Measurements from ENCODE around the gene CYTH4.
"Not testable (repeated sequence)": the region's sequence is repeated elsewhere in the genome, so short reads cannot be mapped to it uniquely, and the experiment has no call there.

Gene CYTH4, protein sequence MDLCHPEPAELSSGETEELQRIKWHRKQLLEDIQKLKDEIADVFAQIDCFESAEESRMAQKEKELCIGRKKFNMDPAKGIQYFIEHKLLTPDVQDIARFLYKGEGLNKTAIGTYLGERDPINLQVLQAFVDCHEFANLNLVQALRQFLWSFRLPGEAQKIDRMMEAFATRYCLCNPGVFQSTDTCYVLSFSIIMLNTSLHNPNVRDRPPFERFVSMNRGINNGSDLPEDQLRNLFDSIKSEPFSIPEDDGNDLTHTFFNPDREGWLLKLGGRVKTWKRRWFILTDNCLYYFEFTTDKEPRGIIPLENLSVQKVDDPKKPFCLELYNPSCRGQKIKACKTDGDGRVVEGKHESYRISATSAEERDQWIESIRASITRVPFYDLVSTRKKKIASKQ

GRCh38 chr22:37282385-37282677 lies at the start of gene CYTH4:
Gene CYTH4 (plus strand): TSS chr22:37282508. CDS start chr22:37282570, 62 bp downstream.
- DNase-seq: no peak

DNA sequence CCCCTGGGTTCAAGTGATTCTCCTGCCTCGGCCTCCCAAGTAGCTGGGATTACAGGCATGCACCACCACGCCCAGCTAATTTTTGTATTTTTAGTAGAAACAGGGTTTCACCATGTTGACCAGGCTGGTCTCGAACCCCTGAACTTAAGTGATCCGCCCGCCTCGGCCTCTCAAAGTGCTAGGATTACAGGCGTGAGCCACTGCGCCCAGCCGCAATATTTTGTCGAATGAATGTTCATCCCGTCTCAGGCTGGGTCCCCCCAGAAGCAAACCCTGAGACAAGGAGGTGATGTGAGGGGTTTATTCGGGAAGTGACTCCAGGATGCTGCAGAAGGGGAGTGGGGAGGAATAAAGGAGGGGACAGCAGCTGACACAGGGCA lies 48.9 kb upstream of the CYTH4 start:
- DNase-seq: not testable (repeated sequence)

DNA sequence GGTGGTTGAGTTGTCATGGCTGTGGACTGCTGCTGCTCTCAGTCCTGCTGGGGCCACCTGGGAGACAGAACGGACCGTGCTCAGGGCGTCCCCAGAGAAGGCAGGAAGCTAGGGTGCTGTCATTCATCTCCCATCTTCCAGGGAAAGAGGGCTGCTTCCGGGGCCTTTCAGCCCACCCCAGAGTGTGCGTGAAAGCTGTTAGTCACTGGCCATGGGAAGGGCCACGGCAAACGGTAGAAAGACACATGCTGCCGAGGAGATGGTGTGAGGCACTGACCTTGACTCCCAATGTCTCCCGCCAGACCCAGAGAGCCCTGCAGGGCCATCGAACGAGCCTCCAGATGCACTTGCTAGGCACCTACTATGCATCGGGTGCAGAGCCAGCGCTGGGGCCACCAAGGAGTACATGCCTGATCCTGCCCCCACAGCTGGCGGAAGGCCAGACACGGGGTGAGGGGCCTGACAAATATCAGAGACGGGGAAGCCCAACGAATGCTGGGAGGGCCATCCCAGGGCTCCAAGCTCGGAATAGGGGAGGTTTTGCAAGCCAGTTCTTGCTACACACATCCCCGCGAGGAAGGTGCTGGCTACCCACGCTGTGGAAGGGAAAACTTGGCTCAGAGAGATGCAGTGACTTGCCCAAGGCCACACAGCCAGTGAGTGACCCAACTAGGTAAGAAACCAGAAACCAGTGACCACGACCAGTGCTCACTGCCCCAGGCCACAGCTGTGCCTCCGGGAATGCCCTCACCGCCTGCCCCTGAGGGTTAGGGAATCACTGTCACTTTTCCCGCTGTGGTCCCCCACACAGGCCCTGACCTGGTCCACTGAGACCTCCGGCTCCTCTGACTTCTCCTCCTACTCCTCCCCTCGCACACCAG lies 48.3 kb upstream of the CYTH4 start:
- no peak for DNase-seq

- no peak for DNase-seq
These were observed 47.3 kb upstream of the CYTH4 start for GRCh38 chr22:37234736-37235711.

DNA sequence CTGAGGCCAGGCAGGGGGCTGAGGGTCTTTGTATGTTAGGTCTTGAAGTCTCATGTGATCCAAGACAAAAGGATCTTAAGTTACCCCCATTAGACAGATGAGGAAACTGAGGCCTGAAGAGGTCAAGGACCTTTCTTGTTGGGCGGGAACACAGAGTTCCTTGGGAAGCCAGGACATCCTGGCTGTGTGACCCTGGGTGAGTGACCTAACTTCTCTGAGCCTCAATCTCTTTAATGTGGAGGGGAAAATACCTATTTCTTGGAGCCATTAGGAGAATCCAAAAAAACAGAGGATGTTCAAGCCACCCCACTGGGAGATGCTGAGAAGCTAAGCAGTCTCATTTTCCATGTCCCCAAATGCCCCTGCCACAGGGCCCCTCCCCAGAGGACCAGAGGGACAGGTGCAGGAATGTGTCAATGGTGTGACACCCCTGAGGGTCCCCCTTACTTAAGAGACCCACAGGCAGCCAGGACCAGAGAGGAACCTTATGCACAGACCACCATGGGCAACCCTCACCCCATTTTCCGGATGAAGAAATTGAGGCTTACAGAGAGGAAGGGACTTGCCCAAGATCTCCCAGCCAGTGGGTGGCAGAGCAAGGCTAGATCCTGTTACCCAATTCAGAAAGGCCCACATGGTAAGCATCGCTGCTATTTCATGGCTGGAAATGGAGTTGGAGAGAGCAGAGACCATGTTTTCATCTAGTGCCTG lies 46.3 kb upstream of the CYTH4 start:
- DNase-seq: no peak

GRCh38 chr22:37237371-37238268 lies 44.7 kb upstream of the CYTH4 start:
- DNase-seq: no peak

DNA sequence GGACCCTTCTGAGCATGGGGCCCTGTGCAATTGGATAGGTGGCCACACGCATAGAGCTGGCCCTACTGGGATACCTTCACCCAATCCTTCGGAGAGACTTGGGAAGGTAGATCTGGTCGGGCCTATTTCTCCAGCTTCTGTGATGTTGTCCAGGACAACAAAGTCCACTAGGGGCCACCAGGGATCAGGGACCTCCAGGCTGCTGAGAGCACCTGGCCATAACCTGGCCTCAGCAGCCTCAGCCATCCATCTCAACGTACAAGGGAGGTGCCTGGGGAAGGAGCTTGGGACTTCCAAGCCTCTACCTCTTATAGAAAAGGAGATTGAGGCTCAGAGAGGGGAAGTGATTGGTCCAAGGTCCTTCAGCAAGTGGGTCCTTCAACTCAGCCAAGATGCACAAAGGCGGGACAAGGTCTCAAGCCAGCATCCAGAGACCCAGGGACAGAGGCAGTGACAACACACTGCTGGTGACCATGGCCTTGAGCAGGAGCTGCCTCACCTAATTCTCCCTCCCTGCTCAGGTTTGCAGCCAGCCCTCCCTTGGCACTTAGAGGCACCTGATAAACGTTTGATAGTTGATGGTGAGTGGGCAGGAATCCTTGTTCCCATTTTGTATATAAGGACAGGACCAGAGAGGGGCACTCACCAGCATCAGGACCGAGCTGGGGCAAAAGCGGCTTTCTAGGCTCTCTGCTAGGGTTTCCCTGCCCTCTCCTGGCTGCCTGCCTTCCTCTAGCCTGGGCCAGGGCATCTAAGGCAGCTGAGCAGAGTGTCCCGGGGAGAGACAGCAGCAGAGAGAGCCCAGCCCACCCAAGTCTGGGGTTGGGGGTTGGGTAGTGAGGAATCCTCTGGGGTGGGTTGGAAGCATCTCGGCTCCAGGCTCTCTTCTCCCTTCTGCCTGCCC lies 42.7 kb upstream of the CYTH4 start:
- DNase-seq: no peak

DNA sequence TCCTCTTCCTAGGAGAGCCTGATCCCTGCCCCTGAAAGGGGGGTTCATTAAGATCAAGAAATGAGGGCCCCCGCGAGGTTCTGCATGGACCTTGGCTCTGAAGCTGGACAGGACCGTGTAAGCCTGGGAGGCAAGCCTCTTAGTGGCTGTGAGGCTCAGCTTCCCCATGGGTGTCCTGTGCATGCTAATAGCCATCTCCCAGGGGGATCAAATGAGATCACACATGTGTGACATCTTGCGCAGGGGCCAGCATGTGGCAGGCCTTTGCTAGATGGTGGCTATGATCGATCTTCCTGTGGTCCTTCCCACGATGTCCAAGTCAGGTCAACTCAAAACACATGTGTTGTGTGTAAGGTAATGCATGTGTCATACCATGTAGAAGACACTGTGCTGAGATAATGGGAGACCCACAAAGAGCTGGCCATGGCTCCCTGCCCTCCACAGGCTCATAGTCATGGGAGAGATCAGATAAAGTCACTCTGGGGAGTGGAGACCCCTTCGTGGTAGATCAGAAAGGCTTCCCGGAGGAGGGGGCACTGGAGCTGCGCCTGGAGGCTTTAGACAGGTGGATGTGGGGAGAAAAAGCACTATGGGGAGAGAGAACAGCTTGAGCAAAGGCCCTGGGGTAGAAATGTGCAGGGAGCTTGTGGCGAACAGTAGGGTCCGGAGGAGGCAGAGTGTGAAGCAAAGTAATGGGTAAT lies 41.9 kb upstream of the CYTH4 start:
- no peak for DNase-seq

DNA sequence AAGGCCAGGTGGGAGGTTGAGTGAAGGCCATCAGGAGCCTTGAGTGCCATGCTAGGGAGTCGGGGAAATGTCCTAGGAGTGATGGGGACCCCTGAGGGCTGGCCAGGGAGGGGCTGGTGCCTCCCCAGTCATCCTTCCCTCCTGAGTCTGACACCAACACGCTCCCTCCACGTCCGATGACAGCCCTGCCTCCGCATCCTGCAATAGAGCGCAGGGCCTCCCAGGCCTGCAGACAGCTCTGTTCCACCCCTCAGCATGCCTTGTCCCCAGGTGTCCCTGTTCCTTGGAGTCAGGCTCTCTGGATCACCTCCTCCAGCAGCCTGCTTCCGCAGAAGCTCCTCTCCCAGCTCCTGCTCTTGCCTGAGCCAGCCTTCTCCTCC lies 41.4 kb upstream of the CYTH4 start:
- DNase-seq: no peak

- DNase-seq: no peak
These were observed 40.8 kb upstream of the CYTH4 start for GRCh38 chr22:37241351-37242142.

GRCh38 chr22:37242395-37242918 lies 39.9 kb upstream of the CYTH4 start:
- DNase-seq: no peak

- no peak for DNase-seq
These were observed 38.8 kb upstream of the CYTH4 start for GRCh38 chr22:37243402-37244113.

DNA sequence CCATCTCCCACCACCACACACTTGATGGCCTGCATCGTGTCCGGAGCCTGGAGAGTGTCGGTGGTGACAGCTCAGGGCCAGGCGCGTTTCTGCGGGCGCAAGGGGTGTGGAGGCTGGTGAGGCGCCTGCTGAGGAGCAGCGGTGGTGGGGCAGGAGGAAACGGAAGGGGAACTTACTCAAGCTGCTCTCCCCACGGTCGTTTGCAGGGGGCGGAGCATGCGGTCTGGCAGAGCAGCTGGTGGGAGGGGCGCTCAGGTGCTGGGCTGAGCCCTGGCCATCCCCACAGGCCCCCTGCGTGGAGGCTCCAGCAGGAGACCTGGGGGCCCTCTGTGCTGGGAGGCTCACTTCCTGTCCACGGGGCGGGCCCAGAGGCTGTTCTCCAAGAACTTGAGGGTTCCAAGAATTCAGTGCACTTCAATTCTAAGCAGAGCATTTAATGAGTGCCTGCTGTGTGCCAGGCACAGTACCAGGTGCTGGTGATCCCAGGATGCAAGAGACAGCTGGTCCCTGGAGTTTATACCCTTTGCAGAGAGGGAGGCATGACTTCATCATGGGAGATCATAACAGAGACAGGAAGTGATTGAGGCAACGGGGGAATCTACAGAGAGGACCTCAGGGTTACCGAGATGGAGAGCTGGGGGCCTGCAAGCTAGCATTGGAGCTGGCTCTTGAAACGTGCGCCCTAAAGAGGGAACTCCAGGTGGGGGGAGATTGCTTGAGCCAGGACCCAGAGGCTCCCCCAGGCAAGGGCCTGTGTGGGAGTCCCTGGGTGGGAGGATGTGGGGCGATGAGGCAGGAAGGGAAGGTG lies 38.0 kb upstream of the CYTH4 start, which contains the start of gene RAC2:
RAC2 (minus strand) TSS at position 156 of the 808 bp plus-strand sequence; CDS start at position 35, 121 bp downstream.
- DNase-seq: no peak

GRCh38 chr22:37244922-37245722 lies 37.2 kb upstream of the CYTH4 start:
- no peak for DNase-seq

GRCh38 chr22:37245740-37246139 lies 36.6 kb upstream of the CYTH4 start:
- no peak for DNase-seq

- DNase-seq: no peak
These were observed 34.1 kb upstream of the CYTH4 start for GRCh38 chr22:37248251-37248650.
